Mucosa of stomach (tissue), 1 donor: ENCODE measurements around the gene AMTN.
"Not testable (repeated sequence)": the region's sequence is repeated elsewhere in the genome, so short reads cannot be mapped to it uniquely, and the experiment has no call there.

Source experiments
- H3K27me3 ChIP-seq: one replicate; pipeline ENCODE4 v1.7.0; 2013; ENCODE audit warnings: mild to moderate bottlenecking, low read length; ENCODE audit not compliant: control insufficient read depth, insufficient read depth
- H3K36me3 ChIP-seq: one replicate; pipeline ENCODE4 v1.7.0; 2013; ENCODE audit warnings: low read length; ENCODE audit not compliant: control insufficient read depth, insufficient read depth
- H3K4me1 ChIP-seq: one replicate; pipeline ENCODE4 v1.7.0; 2013; ENCODE audit warnings: mild to moderate bottlenecking, low read length; ENCODE audit not compliant: control insufficient read depth, insufficient read depth
- H3K4me3 ChIP-seq: one replicate; pipeline ENCODE4 v1.7.0; 2013; ENCODE audit warnings: low read length
- H3K9ac ChIP-seq: one replicate; pipeline ENCODE4 v1.7.0; 2013; ENCODE audit warnings: mild to moderate bottlenecking, low read length, moderate library complexity
- H3K9me3 ChIP-seq: one replicate; pipeline ENCODE4 v1.7.0; 2013; ENCODE audit warnings: mild to moderate bottlenecking, low read length, moderate library complexity; ENCODE audit not compliant: control insufficient read depth
- donor health status: Pancreatic carcinoma.

The AMTN gene

GRCh38 chr4:70522626-70523025, 4.3 kb downstream of the AMTN start:
- no peaks in the 10 kb centered on the region for H3K36me3 ChIP-seq
- no peaks in the 10 kb centered on the region for H3K9me3 ChIP-seq
- H3K9ac ChIP-seq = no peak overlapping the region
- H3K4me3 ChIP-seq = no peak overlapping the region
- no peaks in the 10 kb centered on the region for H3K4me1 ChIP-seq
- H3K27me3 ChIP-seq = no peaks in the 10 kb centered on the region

GRCh38 chr4:70530997-70531396, 12.6 kb downstream of the AMTN start:
- Histone ChIP-seq H3K36me3 (no peaks in the 10 kb centered on the region), H3K4me3 (no peak overlapping the region), H3K27me3 (no peaks in the 10 kb centered on the region), H3K4me1 (no peaks in the 10 kb centered on the region), H3K9ac (no peak overlapping the region), H3K9me3 (no peaks in the 10 kb centered on the region)

GRCh38 chr4:70531981-70532380, 13.6 kb downstream of the AMTN start:
- H3K36me3 ChIP-seq = no peaks in the 10 kb centered on the region
- no peak overlapping the region for H3K4me3 ChIP-seq

GRCh38 chr4:70533211-70533610, 14.8 kb downstream of the AMTN start:
- H3K36me3 ChIP-seq = no peaks in the 10 kb centered on the region
- no peaks in the 10 kb centered on the region for H3K9me3 ChIP-seq
- H3K4me3 ChIP-seq = no peak overlapping the region
- no peaks in the 10 kb centered on the region for H3K27me3 ChIP-seq
- H3K4me1 ChIP-seq = no peaks in the 10 kb centered on the region
- no peak overlapping the region for H3K9ac ChIP-seq

More at GRCh38 chr4:70531981-70532380, 13.6 kb downstream of the AMTN start:
- no peaks in the 10 kb centered on the region for H3K4me1 ChIP-seq
- H3K9me3 ChIP-seq = no peaks in the 10 kb centered on the region
- no peak overlapping the region for H3K9ac ChIP-seq
- no peaks in the 10 kb centered on the region for H3K27me3 ChIP-seq

GRCh38 chr4:70533791-70534190, 15.4 kb downstream of the AMTN start:
- no peaks in the 10 kb centered on the region for H3K36me3 ChIP-seq
- H3K4me3 ChIP-seq = no peak overlapping the region
- H3K9me3 ChIP-seq = no peaks in the 10 kb centered on the region
- no peak overlapping the region for H3K9ac ChIP-seq
- no peaks in the 10 kb centered on the region for H3K27me3 ChIP-seq
- H3K4me1 ChIP-seq = no peaks in the 10 kb centered on the region

- not testable (repeated sequence) for H3K9ac ChIP-seq, H3K9me3 ChIP-seq, H3K4me1 ChIP-seq, H3K27me3 ChIP-seq, H3K4me3 ChIP-seq, H3K36me3 ChIP-seq
Observed at GRCh38 chr4:70534886-70535285, 16.5 kb downstream of the AMTN start.

GRCh38 chr4:70538869-70539268, 20.5 kb downstream of the AMTN start:
- no peaks in the 10 kb centered on the region for H3K4me1 ChIP-seq
- H3K36me3 ChIP-seq = no peaks in the 10 kb centered on the region
- no peaks in the 10 kb centered on the region for H3K9me3 ChIP-seq
- no peak overlapping the region for H3K4me3 ChIP-seq
- no peak overlapping the region for H3K9ac ChIP-seq
- H3K27me3 ChIP-seq = no peaks in the 10 kb centered on the region

GRCh38 chr4:70544279-70544868, 26.0 kb downstream of the AMTN start:
- Histone ChIP-seq H3K4me1 (no peaks in the 10 kb centered on the region), H3K9me3 (no peaks in the 10 kb centered on the region), H3K27me3 (no peaks in the 10 kb centered on the region), H3K4me3 (no peak overlapping the region), H3K9ac (no peak overlapping the region), H3K36me3 (no peaks in the 10 kb centered on the region)

- H3K4me3 ChIP-seq = no peak overlapping the region
- H3K36me3 ChIP-seq = no peaks in the 10 kb centered on the region
- H3K4me1 ChIP-seq = no peaks in the 10 kb centered on the region
- H3K9me3 ChIP-seq = no peaks in the 10 kb centered on the region
- H3K27me3 ChIP-seq = no peaks in the 10 kb centered on the region
- H3K9ac ChIP-seq = no peak overlapping the region
Observed at GRCh38 chr4:70556856-70557255, 38.5 kb downstream of the AMTN start.

- Histone ChIP-seq H3K36me3 (no peaks in the 10 kb centered on the region), H3K4me3 (no peak overlapping the region), H3K4me1 (no peaks in the 10 kb centered on the region), H3K9me3 (no peaks in the 10 kb centered on the region), H3K9ac (no peak overlapping the region), H3K27me3 (no peaks in the 10 kb centered on the region)
Observed at GRCh38 chr4:70559211-70559830, 41.0 kb downstream of the AMTN start.

- no peak overlapping the region for H3K9ac ChIP-seq
- H3K4me3 ChIP-seq = no peak overlapping the region
- H3K4me1 ChIP-seq = no peaks in the 10 kb centered on the region
- H3K27me3 ChIP-seq = no peaks in the 10 kb centered on the region
- H3K9me3 ChIP-seq = no peaks in the 10 kb centered on the region
- H3K36me3 ChIP-seq = no peaks in the 10 kb centered on the region
Observed at GRCh38 chr4:70559924-70560323, 41.6 kb downstream of the AMTN start.

GRCh38 chr4:70564033-70564432, 45.7 kb downstream of the AMTN start:
- Histone ChIP-seq H3K4me1 (no peaks in the 10 kb centered on the region), H3K9ac (no peak overlapping the region), H3K27me3 (no peaks in the 10 kb centered on the region), H3K4me3 (no peak overlapping the region), H3K9me3 (no peaks in the 10 kb centered on the region), H3K36me3 (no peaks in the 10 kb centered on the region)

- no peak overlapping the region for H3K9ac ChIP-seq
- no peaks in the 10 kb centered on the region for H3K27me3 ChIP-seq
- H3K4me3 ChIP-seq = no peak overlapping the region
- H3K9me3 ChIP-seq = no peaks in the 10 kb centered on the region
- H3K36me3 ChIP-seq = no peaks in the 10 kb centered on the region
- no peaks in the 10 kb centered on the region for H3K4me1 ChIP-seq
Observed at GRCh38 chr4:70570796-70571195, 52.4 kb downstream of the AMTN start.
